HG03139 (cell line): ENCODE data around the gene TOM1L2.
"Not testable (repeated sequence)": the region's sequence is repeated elsewhere in the genome, so short reads cannot be mapped to it uniquely, and the experiment has no call there.

Experiments
- ATAC-seq: cut with Tn5 transposase; IDR thresholded peaks from one replicate; pipeline ENCODE4 v1.9.1; 2021; ENCODE audit not compliant: unreplicated experiment

The TOM1L2 gene

GRCh38 chr17:17944242-17944641 lies 28.0 kb downstream of the TOM1L2 start:
- ATAC-seq = no peak

- no peak for ATAC-seq
These were observed 28.8 kb downstream of the TOM1L2 start for GRCh38 chr17:17943281-17943984.

GRCh38 chr17:17942846-17943245 lies 29.4 kb downstream of the TOM1L2 start:
- no peak for ATAC-seq

GRCh38 chr17:17941015-17941414 lies 31.2 kb downstream of the TOM1L2 start:
- ATAC-seq = no peak

GRCh38 chr17:17940441-17940911 lies 31.7 kb downstream of the TOM1L2 start:
- no peak for ATAC-seq

- ATAC-seq = not testable (repeated sequence)
These were observed 32.3 kb downstream of the TOM1L2 start for GRCh38 chr17:17939941-17940340.

GRCh38 chr17:17938388-17939107 lies 33.7 kb downstream of the TOM1L2 start:
- ATAC-seq = no peak

- no peak for ATAC-seq
These were observed 34.2 kb downstream of the TOM1L2 start for GRCh38 chr17:17937958-17938357.

GRCh38 chr17:17937201-17937853 lies 34.9 kb downstream of the TOM1L2 start:
- no peak for ATAC-seq

- ATAC-seq = no peak
These were observed 36.6 kb downstream of the TOM1L2 start for GRCh38 chr17:17935321-17936271.

- no peak for ATAC-seq
These were observed 37.4 kb downstream of the TOM1L2 start for GRCh38 chr17:17934806-17935205.

- ATAC-seq = no peak
These were observed 38.0 kb downstream of the TOM1L2 start for GRCh38 chr17:17934214-17934613.

- ATAC-seq = no peak
These were observed 38.4 kb downstream of the TOM1L2 start for GRCh38 chr17:17933775-17934174.

GRCh38 chr17:17931159-17931558 lies 41.0 kb downstream of the TOM1L2 start:
- no peak for ATAC-seq

GRCh38 chr17:17930674-17931073 lies 41.5 kb downstream of the TOM1L2 start:
- no peak for ATAC-seq

- no peak for ATAC-seq
These were observed 42.4 kb downstream of the TOM1L2 start for GRCh38 chr17:17929655-17930380.

- no peak for ATAC-seq
These were observed 43.6 kb downstream of the TOM1L2 start for GRCh38 chr17:17928398-17929287.

GRCh38 chr17:17926840-17927449 lies 45.3 kb downstream of the TOM1L2 start:
- ATAC-seq = no peak

- no peak for ATAC-seq
These were observed 46.2 kb downstream of the TOM1L2 start for GRCh38 chr17:17926036-17926435.
